ENCODE measurements around the gene ZCWPW2. TPM values are rescaled to one million over a fixed set of nuclear protein-coding genes. Genes with fewer than 3 reads are reported as not detected.
A peak's percentile ranks its signal among the peaks of the same experiment; 100 is the strongest.

The ZCWPW2 gene
- total RNA-seq, 1 donor from 2014 or later: 1.5 TPM

DNA sequence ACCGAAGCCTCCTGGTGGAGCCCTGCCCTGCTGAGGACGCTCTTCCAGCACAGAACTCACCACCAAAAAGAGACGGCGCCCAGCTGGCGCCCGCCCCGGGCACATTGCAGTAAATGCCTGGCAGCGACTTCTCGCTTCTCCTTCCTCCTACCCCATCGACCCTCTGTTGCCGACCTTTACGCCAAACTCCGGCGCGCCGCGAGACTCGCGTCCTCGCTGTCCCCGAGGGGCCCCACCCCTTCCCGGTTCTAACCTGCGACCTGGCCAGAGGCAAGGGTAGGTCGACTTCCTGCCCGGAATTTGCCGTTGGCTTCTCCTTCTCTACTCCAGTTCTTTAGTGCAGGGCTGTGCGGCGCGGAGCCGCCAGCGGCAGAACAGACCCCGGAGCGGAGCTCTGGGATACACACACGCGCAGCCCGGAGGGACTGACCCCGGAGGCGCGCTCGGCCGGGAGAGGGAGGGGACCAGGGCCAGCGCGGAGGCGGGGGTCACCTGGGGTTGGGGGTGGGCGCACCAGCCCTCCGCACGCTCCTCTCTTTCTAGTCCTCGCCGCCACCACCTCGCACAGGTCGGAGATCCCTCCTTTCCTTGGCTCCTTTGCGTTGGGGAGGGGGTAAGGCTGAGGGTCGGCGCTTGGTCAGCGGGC is 226.7 kb downstream of the ZCWPW2 start:
- TF ChIP-seq, protein P1, sequence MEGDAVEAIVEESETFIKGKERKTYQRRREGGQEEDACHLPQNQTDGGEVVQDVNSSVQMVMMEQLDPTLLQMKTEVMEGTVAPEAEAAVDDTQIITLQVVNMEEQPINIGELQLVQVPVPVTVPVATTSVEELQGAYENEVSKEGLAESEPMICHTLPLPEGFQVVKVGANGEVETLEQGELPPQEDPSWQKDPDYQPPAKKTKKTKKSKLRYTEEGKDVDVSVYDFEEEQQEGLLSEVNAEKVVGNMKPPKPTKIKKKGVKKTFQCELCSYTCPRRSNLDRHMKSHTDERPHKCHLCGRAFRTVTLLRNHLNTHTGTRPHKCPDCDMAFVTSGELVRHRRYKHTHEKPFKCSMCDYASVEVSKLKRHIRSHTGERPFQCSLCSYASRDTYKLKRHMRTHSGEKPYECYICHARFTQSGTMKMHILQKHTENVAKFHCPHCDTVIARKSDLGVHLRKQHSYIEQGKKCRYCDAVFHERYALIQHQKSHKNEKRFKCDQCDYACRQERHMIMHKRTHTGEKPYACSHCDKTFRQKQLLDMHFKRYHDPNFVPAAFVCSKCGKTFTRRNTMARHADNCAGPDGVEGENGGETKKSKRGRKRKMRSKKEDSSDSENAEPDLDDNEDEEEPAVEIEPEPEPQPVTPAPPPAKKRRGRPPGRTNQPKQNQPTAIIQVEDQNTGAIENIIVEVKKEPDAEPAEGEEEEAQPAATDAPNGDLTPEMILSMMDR (IDR thresholded peaks at IDR 0.05; ENCODE audit: unreplicated experiment): no peak
- H3K4me3 Mint-ChIP-seq: peak overlapping the region; percentile 75
- H3K27me3 Mint-ChIP-seq (ENCODE audit: low read depth): peaks cover 90% of the 10 kb centered on the region
- peaks cover 11% of the 10 kb centered on the region for H3K4me1 Mint-ChIP-seq
- peak; percentile 19 to 53 for DNase-seq (ENCODE audit: low spot score in 2 of 2, unreplicated experiment in 2 of 2)
- no peak overlapping the region for H3K27ac Mint-ChIP-seq
- no peaks in the 10 kb centered on the region for H3K9me3 Mint-ChIP-seq
- H3K36me3 Mint-ChIP-seq: no peaks in the 10 kb centered on the region

Other genes with a start within 250 kb of the ZCWPW2 start
- 12.1 to 15.9 TPM (median 13.4 TPM) in 3 replicates for gene CMC1, start 107.1 kb upstream of the ZCWPW2 start, total RNA-seq
- gene AZI2, start 103 bp downstream of the ZCWPW2 start, total RNA-seq: 63.8 to 64.4 TPM (median 63.9 TPM) in 3 replicates

All from mesothelial cell of epicardium (in vitro differentiated cells).